Uterus (tissue), 2 donors: Measurements from ENCODE around the gene SNAI1.

Source experiments
- POLR2A ChIP-seq, 2 donors: fragments of 450-650 bp; IDR thresholded peaks; one replicate each; pipeline ENCODE4 v1.6.1; 2016; ENCODE audit warnings: antibody characterized with exemption in 2 of 2, mild to moderate bottlenecking in 1 of 2, moderate library complexity in 1 of 2
- TF ChIP-seq, protein P1 (sequence below), 4 experiments: fragments of 200-600 bp in 2 of 4; fragments of 450-650 bp in 2 of 4; sonication (generic) in 2 of 4; IDR thresholded peaks; one replicate each; pipeline ENCODE4 v1.5.1; 2016 to 2019; ENCODE audit warnings: antibody characterized with exemption in 4 of 4, mild to moderate bottlenecking in 2 of 4, moderate library complexity in 1 of 4

- TF ChIP-seq, protein P1, sequence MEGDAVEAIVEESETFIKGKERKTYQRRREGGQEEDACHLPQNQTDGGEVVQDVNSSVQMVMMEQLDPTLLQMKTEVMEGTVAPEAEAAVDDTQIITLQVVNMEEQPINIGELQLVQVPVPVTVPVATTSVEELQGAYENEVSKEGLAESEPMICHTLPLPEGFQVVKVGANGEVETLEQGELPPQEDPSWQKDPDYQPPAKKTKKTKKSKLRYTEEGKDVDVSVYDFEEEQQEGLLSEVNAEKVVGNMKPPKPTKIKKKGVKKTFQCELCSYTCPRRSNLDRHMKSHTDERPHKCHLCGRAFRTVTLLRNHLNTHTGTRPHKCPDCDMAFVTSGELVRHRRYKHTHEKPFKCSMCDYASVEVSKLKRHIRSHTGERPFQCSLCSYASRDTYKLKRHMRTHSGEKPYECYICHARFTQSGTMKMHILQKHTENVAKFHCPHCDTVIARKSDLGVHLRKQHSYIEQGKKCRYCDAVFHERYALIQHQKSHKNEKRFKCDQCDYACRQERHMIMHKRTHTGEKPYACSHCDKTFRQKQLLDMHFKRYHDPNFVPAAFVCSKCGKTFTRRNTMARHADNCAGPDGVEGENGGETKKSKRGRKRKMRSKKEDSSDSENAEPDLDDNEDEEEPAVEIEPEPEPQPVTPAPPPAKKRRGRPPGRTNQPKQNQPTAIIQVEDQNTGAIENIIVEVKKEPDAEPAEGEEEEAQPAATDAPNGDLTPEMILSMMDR (IDR thresholded peaks at IDR 0.05), result no peak
- no peak for TF ChIP-seq POLR2A (IDR thresholded peaks at IDR 0.05)
Observed at GRCh38 chr20:49982072-49982345, 771 bp upstream of the SNAI1 start.
